SK-N-SH (cell line): ENCODE results near the gene ARMC9. TPM values are rescaled to one million over a fixed set of nuclear protein-coding genes. Genes with fewer than 3 reads are reported as not detected.

ENCODE experiments used
- CTCF ChIA-PET: fragments of 300-600, 350-600 bp; formaldehyde crosslinking; extraction: SDS; loops from one replicate; lab custom pipeline; 2021; lab: Yijun Ruan, JAX
- POLR2A ChIA-PET: fragments of 350-600 bp; sonication (Branson Sonifier 250); formaldehyde crosslinking; extraction: SDS; loops from one replicate; lab custom pipeline; 2020; ENCODE audit warnings: antibody characterized with exemption, inconsistent platforms; lab: Yijun Ruan, JAX
- DNase-seq: peaks from one replicate; pipeline ENCODE4 v3.0.0; 2012
- H2AFZ ChIP-seq: fragments of 200-600 bp; sonication (generic); 2 replicates; pipeline ENCODE4 v1.8.1; 2016; ENCODE audit warnings: antibody characterized with exemption, mild to moderate bottlenecking, low read depth
- H3F3A ChIP-seq: fragments of 200-600 bp; sonication (generic); replicated peaks from 2 replicates; pipeline ENCODE3; 2016; ENCODE audit warnings: antibody characterized with exemption, mild to moderate bottlenecking; ENCODE audit not compliant: insufficient read depth
- H3K27ac ChIP-seq, 2 experiments: fragments of 200-500 bp in 1 of 2; fragments of 200-600 bp in 1 of 2; sonication (Bioruptor generic) in 1 of 2; sonication (generic), shearing (Covaris generic) in 1 of 2; 2 replicates each; pipeline versions ENCODE4 v1.5.1 to v1.6.1; 2014 to 2016; ENCODE audit warnings: low read depth in 2 of 2, inconsistent platforms in 1 of 2, low read length in 1 of 2, mild to moderate bottlenecking in 1 of 2, mixed read lengths in 1 of 2
- H3K27me3 ChIP-seq: fragments of 200-600 bp; sonication (generic), shearing (Covaris generic); 2 replicates; pipeline ENCODE4 v1.6.1; 2016; ENCODE audit warnings: mixed run types; ENCODE audit not compliant: insufficient read depth
- H3K36me3 ChIP-seq, 2 experiments: fragments of 200-500 bp in 1 of 2; fragments of 200-600 bp in 1 of 2; sonication (Bioruptor generic) in 1 of 2; sonication (generic) in 1 of 2; replicated peaks in 1 of 2; 2 replicates each; pipeline versions ENCODE3 to v1.5.1; 2014 to 2016; ENCODE audit warnings: low read length in 1 of 2, mild to moderate bottlenecking in 1 of 2; ENCODE audit not compliant: insufficient read depth in 2 of 2, control insufficient read depth in 1 of 2
- H3K4me1 ChIP-seq, 2 experiments: fragments of 200-500 bp in 1 of 2; fragments of 200-600 bp in 1 of 2; sonication (Bioruptor generic) in 1 of 2; sonication (generic), shearing (Covaris generic) in 1 of 2; 2 replicates each; pipeline versions ENCODE4 v1.5.1 to v1.6.1; 2014 to 2016; ENCODE audit warnings: low read depth in 1 of 2, low read length in 1 of 2, mixed run types in 1 of 2; ENCODE audit not compliant: insufficient read depth in 2 of 2, control insufficient read depth in 1 of 2
- H3K4me2 ChIP-seq: fragments of 200-600 bp; sonication (generic), shearing (Covaris generic); 2 replicates; pipeline ENCODE4 v1.6.1; 2017; ENCODE audit warnings: mixed run types
- H3K4me3 ChIP-seq, 2 experiments: fragments of 200-500 bp in 1 of 2; fragments of 200-600 bp in 1 of 2; sonication (Bioruptor generic) in 1 of 2; sonication (generic), shearing (Covaris generic) in 1 of 2; 2 replicates each; pipeline versions ENCODE4 v1.5.1 to v1.8.1; 2014 to 2016; ENCODE audit warnings: low read depth in 2 of 2, inconsistent platforms in 1 of 2, low read length in 1 of 2, mild to moderate bottlenecking in 1 of 2, mixed read lengths in 1 of 2, moderate library complexity in 1 of 2
- H3K79me2 ChIP-seq: fragments of 200-600 bp; sonication (generic); 2 replicates; pipeline ENCODE4 v1.8.1; 2017; ENCODE audit warnings: mild to moderate bottlenecking; ENCODE audit not compliant: insufficient read depth
- H3K9ac ChIP-seq: fragments of 200-600 bp; sonication (generic); 2 replicates; pipeline ENCODE4 v1.6.1; 2017; ENCODE audit warnings: mixed run types
- H3K9me2 ChIP-seq: fragments of 200-600 bp; sonication (generic); 2 replicates; pipeline ENCODE4 v1.6.1; 2017; ENCODE audit warnings: mixed run types
- H3K9me3 ChIP-seq: fragments of 200-600 bp; sonication (generic); 2 replicates; pipeline ENCODE4 v1.6.1; 2017; ENCODE audit warnings: mixed run types, mild to moderate bottlenecking, moderate library complexity
- H4K20me1 ChIP-seq: fragments of 200-600 bp; sonication (generic); 2 replicates; pipeline ENCODE4 v1.6.1; 2017; ENCODE audit warnings: mild to moderate bottlenecking, mixed run types; ENCODE audit not compliant: insufficient read depth
- CHD2 ChIP-seq: fragments of 150-350 bp; IDR thresholded peaks from 2 replicates; pipeline ENCODE4 v1.6.1; 2018; ENCODE audit warnings: low read length; ENCODE audit not compliant: partially characterized antibody
- FOXJ3 ChIP-seq: sonication (generic); formaldehyde crosslinking; IDR thresholded peaks from 2 replicates; pipeline ENCODE4 v1.5.1; 2020; ENCODE audit warnings: mild to moderate bottlenecking, missing genetic modification reagents
- GABPA ChIP-seq: IDR thresholded peaks from 2 replicates; pipeline ENCODE4 v1.4.0; 2012; ENCODE audit warnings: low read depth, mild to moderate bottlenecking
- JUND ChIP-seq: IDR thresholded peaks from 2 replicates; pipeline ENCODE4 v1.4.0; 2012
- MXI1 ChIP-seq: IDR thresholded peaks from 2 replicates; pipeline ENCODE4 v1.6.1; 2012; ENCODE audit warnings: mild to moderate bottlenecking, low read depth, low read length, improper control_type of control experiment
- NRF1 ChIP-seq: IDR thresholded peaks from 2 replicates; pipeline ENCODE4 v1.6.1; 2012; ENCODE audit warnings: low read depth, mild to moderate bottlenecking, low read length
- RAD21 ChIP-seq: IDR thresholded peaks from 2 replicates; pipeline ENCODE4 v1.6.1; 2012; ENCODE audit warnings: mild to moderate bottlenecking, low read length
- REST ChIP-seq: IDR thresholded peaks from 2 replicates; pipeline ENCODE4 v1.6.1; 2012; ENCODE audit warnings: mild to moderate bottlenecking, low read depth, low read length, moderate library complexity
- RXRA ChIP-seq: IDR thresholded peaks from 2 replicates; pipeline ENCODE4 v1.4.0; 2012; ENCODE audit warnings: low read depth, mild to moderate bottlenecking, borderline replicate concordance
- SIN3A ChIP-seq: IDR thresholded peaks from 2 replicates; pipeline ENCODE4 v1.6.1; 2012; ENCODE audit warnings: low read depth, mild to moderate bottlenecking, low read length, moderate library complexity, borderline replicate concordance
- TCF12 ChIP-seq: IDR thresholded peaks from 2 replicates; pipeline ENCODE4 v1.4.0; 2012
- YY1 ChIP-seq: IDR thresholded peaks from 2 replicates; pipeline ENCODE4 v1.4.0; 2012; ENCODE audit warnings: low read depth, mild to moderate bottlenecking
- WGBS: methylation state at CpG from one replicate; pipeline ENCODE4 v1.1.6; 2017; ENCODE audit warnings: low lambda C conversion rate; 5-methylcytosine and 5-hydroxymethylcytosine counted together
- polyA plus RNA-seq, 3 experiments: library from polyadenylated mRNA; depleted of rRNA; stranded (reverse); fragments of >200 nt; gene quantifications; 2 replicates each; pipeline ENCODE4 v1.2.3, GENCODE V29; 2012
- TF ChIP-seq, protein P1 (sequence below): fragments of 150-350 bp; IDR thresholded peaks from 2 replicates; pipeline ENCODE4 v1.6.1; 2017; ENCODE audit warnings: antibody characterized with exemption, low read length, low read depth, borderline replicate concordance
- TF ChIP-seq, protein P2 (sequence below): fragments of 200-600 bp; sonication (generic); IDR thresholded peaks from 2 replicates; pipeline ENCODE4 v1.6.1; 2017; ENCODE audit warnings: antibody characterized with exemption, mild to moderate bottlenecking, moderate library complexity
- TF ChIP-seq, protein P3 (sequence below): fragments of 150-350 bp; IDR thresholded peaks from 2 replicates; pipeline ENCODE4 v1.6.1; 2016; ENCODE audit warnings: mild to moderate bottlenecking, low read depth, low read length
- TF ChIP-seq, protein P4 (sequence below): IDR thresholded peaks from 2 replicates; pipeline ENCODE4 v1.4.0; 2012; ENCODE audit warnings: low read depth

ARMC9 gene
- polyA plus RNA-seq, 1 of the 3 experiments (the other 2 are of a cell fraction), result 25.3 TPM

GRCh38 chr2:231184319-231184718 is 14.1 kb upstream of the ARMC9 start (continued):
- no peak for TF ChIP-seq REST

GRCh38 chr2:231185050-231185725 is 13.2 kb upstream of the ARMC9 start:
- no peaks in the 10 kb centered on the region for H3K79me2 ChIP-seq
- no peak overlapping the region for H3K4me3 ChIP-seq
- TF ChIP-seq FOXJ3 (CRISPR knock-in tag), result no peak
- no peak for TF ChIP-seq RAD21
- no peak for TF ChIP-seq GABPA
- TF ChIP-seq RXRA, result no peak
- no peak for TF ChIP-seq TCF12
- TF ChIP-seq CHD2, result no peak
- TF ChIP-seq NRF1, result no peak
- no peak for TF ChIP-seq YY1
- no peak for TF ChIP-seq JUND
- TF ChIP-seq, protein P1, sequence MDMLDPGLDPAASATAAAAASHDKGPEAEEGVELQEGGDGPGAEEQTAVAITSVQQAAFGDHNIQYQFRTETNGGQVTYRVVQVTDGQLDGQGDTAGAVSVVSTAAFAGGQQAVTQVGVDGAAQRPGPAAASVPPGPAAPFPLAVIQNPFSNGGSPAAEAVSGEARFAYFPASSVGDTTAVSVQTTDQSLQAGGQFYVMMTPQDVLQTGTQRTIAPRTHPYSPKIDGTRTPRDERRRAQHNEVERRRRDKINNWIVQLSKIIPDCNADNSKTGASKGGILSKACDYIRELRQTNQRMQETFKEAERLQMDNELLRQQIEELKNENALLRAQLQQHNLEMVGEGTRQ, result no peak
- H3K9me2 ChIP-seq, result no peaks in the 10 kb centered on the region
- peaks cover 0 to 20% of the 10 kb centered on the region in 2 experiments; a peak in 1 of 4 replicates for H3K4me1 ChIP-seq
- H2AFZ ChIP-seq, result no peak overlapping the region
- H3K27ac ChIP-seq, result no peak overlapping the region
- CTCF ChIA-PET, result interaction anchor here (1.1 kb wide), 1 partner anchor 81 kb away, joined by 3 read pairs; no protein-coding TSS in a partner anchor
- no peak for DNase-seq
- H3F3A ChIP-seq, result no peaks in the 10 kb centered on the region
- POLR2A ChIA-PET, result no interaction called here
- no peaks in the 10 kb centered on the region for H3K27me3 ChIP-seq
- 77% methylated on average over 8 of the region's 11 CpGs for WGBS
- no peaks in the 10 kb centered on the region for H3K36me3 ChIP-seq
- H4K20me1 ChIP-seq, result no peaks in the 10 kb centered on the region
- no peak overlapping the region for H3K4me2 ChIP-seq
- no peaks in the 10 kb centered on the region for H3K9me3 ChIP-seq
- H3K9ac ChIP-seq, result no peak overlapping the region

GRCh38 chr2:231185886-231186285 is 12.5 kb upstream of the ARMC9 start:
- Histone ChIP-seq H3K27ac (no peak overlapping the region), H2AFZ (no peak overlapping the region), H3K4me3 (no peak overlapping the region), H3K79me2 (no peaks in the 10 kb centered on the region), H3F3A (no peaks in the 10 kb centered on the region), H3K4me2 (no peak overlapping the region), H3K9me2 (no peaks in the 10 kb centered on the region), H3K4me1 (peaks cover 0 to 20% of the 10 kb centered on the region in 2 experiments; a peak in 1 of 4 replicates), H3K9ac (no peak overlapping the region), H4K20me1 (no peaks in the 10 kb centered on the region), H3K9me3 (no peaks in the 10 kb centered on the region), H3K27me3 (no peaks in the 10 kb centered on the region), H3K36me3 (no peaks in the 10 kb centered on the region)
- ChIA-PET POLR2A (no interaction called here), CTCF (interaction anchor here (1.1 kb wide), 1 partner anchor 81 kb away, joined by 3 read pairs; no protein-coding TSS in a partner anchor)
- WGBS, result 100% methylated on average over 2 of the region's 4 CpGs
- DNase-seq, result no peak
- TF ChIP-seq SIN3A (no peak), MXI1 (no peak)
- TF ChIP-seq, protein P1, result no peak
- TF ChIP-seq, protein P2, sequence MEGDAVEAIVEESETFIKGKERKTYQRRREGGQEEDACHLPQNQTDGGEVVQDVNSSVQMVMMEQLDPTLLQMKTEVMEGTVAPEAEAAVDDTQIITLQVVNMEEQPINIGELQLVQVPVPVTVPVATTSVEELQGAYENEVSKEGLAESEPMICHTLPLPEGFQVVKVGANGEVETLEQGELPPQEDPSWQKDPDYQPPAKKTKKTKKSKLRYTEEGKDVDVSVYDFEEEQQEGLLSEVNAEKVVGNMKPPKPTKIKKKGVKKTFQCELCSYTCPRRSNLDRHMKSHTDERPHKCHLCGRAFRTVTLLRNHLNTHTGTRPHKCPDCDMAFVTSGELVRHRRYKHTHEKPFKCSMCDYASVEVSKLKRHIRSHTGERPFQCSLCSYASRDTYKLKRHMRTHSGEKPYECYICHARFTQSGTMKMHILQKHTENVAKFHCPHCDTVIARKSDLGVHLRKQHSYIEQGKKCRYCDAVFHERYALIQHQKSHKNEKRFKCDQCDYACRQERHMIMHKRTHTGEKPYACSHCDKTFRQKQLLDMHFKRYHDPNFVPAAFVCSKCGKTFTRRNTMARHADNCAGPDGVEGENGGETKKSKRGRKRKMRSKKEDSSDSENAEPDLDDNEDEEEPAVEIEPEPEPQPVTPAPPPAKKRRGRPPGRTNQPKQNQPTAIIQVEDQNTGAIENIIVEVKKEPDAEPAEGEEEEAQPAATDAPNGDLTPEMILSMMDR, result no peak
- TF ChIP-seq, protein P3, sequence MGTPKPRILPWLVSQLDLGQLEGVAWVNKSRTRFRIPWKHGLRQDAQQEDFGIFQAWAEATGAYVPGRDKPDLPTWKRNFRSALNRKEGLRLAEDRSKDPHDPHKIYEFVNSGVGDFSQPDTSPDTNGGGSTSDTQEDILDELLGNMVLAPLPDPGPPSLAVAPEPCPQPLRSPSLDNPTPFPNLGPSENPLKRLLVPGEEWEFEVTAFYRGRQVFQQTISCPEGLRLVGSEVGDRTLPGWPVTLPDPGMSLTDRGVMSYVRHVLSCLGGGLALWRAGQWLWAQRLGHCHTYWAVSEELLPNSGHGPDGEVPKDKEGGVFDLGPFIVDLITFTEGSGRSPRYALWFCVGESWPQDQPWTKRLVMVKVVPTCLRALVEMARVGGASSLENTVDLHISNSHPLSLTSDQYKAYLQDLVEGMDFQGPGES, result no peak
- TF ChIP-seq, protein P4, sequence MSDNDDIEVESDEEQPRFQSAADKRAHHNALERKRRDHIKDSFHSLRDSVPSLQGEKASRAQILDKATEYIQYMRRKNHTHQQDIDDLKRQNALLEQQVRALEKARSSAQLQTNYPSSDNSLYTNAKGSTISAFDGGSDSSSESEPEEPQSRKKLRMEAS, result no peak
